Left lung (tissue), 10 donors: ENCODE data around the gene LDB3. TPM values are rescaled to one million over a fixed set of nuclear protein-coding genes. Genes with fewer than 3 reads are reported as not detected.

ENCODE experiments used
- ATAC-seq: fragments of 200-7000 bp; cut with Tn5 transposase; one replicate; pipeline ENCODE4 v1.9.1; 2020; ENCODE audit warnings: moderate library complexity
- DNase-seq, 4 donors: peaks; one replicate each; pipeline ENCODE4 v3.0.0-alpha.2; 2013 to 2020
- H3K27ac ChIP-seq, 2 donors: fragments of 200-600 bp; sonication (generic) in 1 of 2; one replicate each; pipeline versions ENCODE4 v1.5.0 to v1.8.0; 2020 to 2021
- H3K27me3 ChIP-seq, 2 donors: fragments of 200-600 bp; sonication (generic) in 1 of 2; one replicate each; pipeline versions ENCODE4 v1.5.0 to v1.8.0; 2020 to 2021
- H3K36me3 ChIP-seq, 2 donors: fragments of 200-600 bp; sonication (generic) in 1 of 2; one replicate each; pipeline versions ENCODE4 v1.5.0 to v1.8.0; 2020 to 2021
- H3K4me1 ChIP-seq, 2 donors: fragments of 200-600 bp; one replicate each; pipeline ENCODE4 v1.8.0; 2021
- H3K4me3 ChIP-seq, 2 donors: fragments of 200-600 bp; sonication (generic) in 1 of 2; one replicate each; pipeline versions ENCODE4 v1.5.0 to v1.8.0; 2020 to 2021; ENCODE audit warnings: mild to moderate bottlenecking in 1 of 2
- H3K9me3 ChIP-seq, 2 donors: fragments of 200-600 bp; sonication (generic) in 1 of 2; one replicate each; pipeline versions ENCODE4 v1.5.0 to v1.8.0; 2020 to 2021
- intact Hi-C, 2 donors: fragments of 100-400 bp; cut with DNase I; formaldehyde crosslinking; loops; one replicate each; pipeline versions ENCODE4 v1.11.2 to v1.14.2; 2022
- polyA plus RNA-seq, 6 donors: library from polyadenylated mRNA; unstranded; fragments of 120-200 nt; gene quantifications; one replicate each; pipeline ENCODE4 v1.2.1, GENCODE V29; 2013; ENCODE audit not compliant: insufficient read length in 6 of 6
- total RNA-seq, 2 donors: library from RNA; stranded (reverse); fragmentation: NEBNext Ultra II Directional; extraction: Animal tissue kit (Norgen Biotek cat#: 25700); gene quantifications; one replicate each; pipeline ENCODE4 v1.2.1, GENCODE V29; 2021
- TF ChIP-seq, protein P1 (sequence below), 2 donors: fragments of 200-600 bp; sonication (generic) in 1 of 2; IDR thresholded peaks; one replicate each; pipeline versions ENCODE4 v1.5.0 to v1.8.0; 2021; ENCODE audit warnings: antibody characterized with exemption in 2 of 2
- donor health status: DM: no; HTN: yes; CAD: no.
- donor health status: DM: no; HTN: no; CAD: no.

LDB3 gene
- total and polyA plus RNA-seq, 8 donors, result 1.1 to 2.7 (median 1.3) TPM

DNA sequence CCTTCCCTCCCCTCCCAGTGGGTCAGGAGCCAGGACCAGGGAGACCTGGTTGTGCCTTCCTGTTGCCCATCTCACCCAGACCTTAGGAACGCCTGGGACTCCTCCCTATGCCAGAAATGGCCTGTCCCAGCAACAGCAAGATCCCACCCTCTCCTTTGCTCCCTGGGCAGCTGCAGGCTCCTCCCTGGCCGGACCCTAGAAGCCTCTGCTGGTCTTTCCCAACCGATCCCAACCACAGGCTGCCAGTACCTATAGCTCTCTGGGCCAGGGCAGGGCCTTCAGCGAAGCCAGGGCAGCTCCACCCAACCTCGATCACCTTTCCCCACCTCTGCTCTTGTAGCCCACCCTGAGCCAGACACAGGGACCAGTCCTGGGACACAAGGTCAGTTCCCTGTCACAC lies 21.9 kb downstream of the LDB3 start:
- DNase-seq, result no peak
- Histone ChIP-seq H3K4me3 (no peak overlapping the region), H3K27me3 (peaks cover 0 to 15% of the 10 kb centered on the region in 2 donors), H3K4me1 (peaks cover 0 to 4% of the 10 kb centered on the region in 2 donors), H3K9me3 (no peaks in the 10 kb centered on the region), H3K27ac (no peak overlapping the region), H3K36me3 (no peaks in the 10 kb centered on the region)
- TF ChIP-seq, protein P1, sequence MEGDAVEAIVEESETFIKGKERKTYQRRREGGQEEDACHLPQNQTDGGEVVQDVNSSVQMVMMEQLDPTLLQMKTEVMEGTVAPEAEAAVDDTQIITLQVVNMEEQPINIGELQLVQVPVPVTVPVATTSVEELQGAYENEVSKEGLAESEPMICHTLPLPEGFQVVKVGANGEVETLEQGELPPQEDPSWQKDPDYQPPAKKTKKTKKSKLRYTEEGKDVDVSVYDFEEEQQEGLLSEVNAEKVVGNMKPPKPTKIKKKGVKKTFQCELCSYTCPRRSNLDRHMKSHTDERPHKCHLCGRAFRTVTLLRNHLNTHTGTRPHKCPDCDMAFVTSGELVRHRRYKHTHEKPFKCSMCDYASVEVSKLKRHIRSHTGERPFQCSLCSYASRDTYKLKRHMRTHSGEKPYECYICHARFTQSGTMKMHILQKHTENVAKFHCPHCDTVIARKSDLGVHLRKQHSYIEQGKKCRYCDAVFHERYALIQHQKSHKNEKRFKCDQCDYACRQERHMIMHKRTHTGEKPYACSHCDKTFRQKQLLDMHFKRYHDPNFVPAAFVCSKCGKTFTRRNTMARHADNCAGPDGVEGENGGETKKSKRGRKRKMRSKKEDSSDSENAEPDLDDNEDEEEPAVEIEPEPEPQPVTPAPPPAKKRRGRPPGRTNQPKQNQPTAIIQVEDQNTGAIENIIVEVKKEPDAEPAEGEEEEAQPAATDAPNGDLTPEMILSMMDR (IDR thresholded peaks at IDR 0.05), result no peak
- ATAC-seq, result no peak
- intact Hi-C loops, result no loop called here

DNA sequence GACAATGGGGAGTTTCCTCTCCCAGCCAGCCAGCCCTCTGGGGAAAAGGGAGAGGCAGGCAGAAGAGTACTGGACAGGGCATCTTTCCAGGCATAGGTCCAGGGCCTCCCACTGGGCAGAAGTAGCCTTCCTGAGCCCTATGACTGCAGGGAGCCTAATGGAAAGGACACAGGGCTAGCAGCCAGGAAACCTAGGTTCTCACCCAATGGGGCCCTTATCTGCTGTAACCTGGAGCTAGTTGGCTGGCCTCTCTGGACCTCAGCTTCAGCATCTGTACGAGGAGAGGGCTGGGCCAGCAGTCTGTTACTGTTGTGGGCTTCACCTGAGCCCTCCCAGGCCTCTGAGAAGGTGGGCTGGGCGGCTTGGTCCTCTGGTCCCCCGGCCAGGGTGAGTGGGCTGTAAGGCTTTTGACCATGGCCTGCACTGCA lies 22.4 kb downstream of the LDB3 start:
- Histone ChIP-seq H3K27me3 (peaks cover 0 to 12% of the 10 kb centered on the region in 2 donors), H3K9me3 (no peaks in the 10 kb centered on the region), H3K36me3 (no peaks in the 10 kb centered on the region), H3K4me1 (peaks cover 0 to 4% of the 10 kb centered on the region in 2 donors), H3K27ac (no peak overlapping the region), H3K4me3 (no peak overlapping the region)
- intact Hi-C loops, result no loop called here
- no peak for DNase-seq
- TF ChIP-seq, protein P1 (IDR thresholded peaks at IDR 0.05), result no peak
- no peak for ATAC-seq

DNA sequence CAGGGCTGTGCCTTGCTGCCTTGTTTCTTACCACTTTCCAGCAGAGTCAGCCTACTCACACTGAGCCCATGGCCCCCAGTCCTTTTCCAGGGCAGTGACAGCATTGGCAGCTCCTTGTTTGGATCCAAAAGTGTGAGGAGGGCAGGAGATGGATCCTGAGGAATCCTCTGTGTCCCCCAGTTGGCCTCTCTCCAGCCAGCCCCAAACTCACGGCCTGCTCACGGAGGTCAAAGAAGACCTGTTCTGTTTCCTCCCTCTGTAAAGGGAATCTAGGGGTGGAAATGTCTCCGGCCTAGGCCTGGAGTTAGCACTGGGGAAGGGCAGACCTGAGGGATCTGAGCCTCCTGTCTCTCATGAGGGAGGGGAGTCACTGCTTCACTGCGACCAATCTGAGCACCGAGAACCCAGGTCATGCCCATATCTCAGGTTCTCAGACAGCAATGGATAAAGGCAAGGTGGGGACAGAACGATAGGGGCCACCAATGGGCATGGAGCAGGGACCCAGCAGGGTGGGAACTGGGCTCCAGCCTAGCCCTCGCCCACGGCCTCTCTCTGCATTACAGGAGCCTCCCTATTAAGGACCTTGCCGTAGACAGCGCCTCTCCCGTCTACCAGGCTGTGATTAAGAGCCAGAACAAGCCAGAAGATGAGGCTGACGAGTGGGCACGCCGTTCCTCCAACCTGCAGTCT lies 23.2 kb downstream of the LDB3 start:
- TF ChIP-seq, protein P1 (IDR thresholded peaks at IDR 0.05), result no peak
- H3K27me3 ChIP-seq, result peaks cover 0 to 6% of the 10 kb centered on the region in 2 donors
- H3K36me3 ChIP-seq, result no peaks in the 10 kb centered on the region
- ATAC-seq (no peak), DNase-seq (peak in 1 of 4 donors; percentile 53)
- intact Hi-C loops, result no loop called here
- no peak overlapping the region for H3K27ac ChIP-seq
- H3K4me3 ChIP-seq, result no peak overlapping the region
- H3K9me3 ChIP-seq, result no peaks in the 10 kb centered on the region
- peaks cover 0 to 4% of the 10 kb centered on the region in 2 donors for H3K4me1 ChIP-seq

DNA sequence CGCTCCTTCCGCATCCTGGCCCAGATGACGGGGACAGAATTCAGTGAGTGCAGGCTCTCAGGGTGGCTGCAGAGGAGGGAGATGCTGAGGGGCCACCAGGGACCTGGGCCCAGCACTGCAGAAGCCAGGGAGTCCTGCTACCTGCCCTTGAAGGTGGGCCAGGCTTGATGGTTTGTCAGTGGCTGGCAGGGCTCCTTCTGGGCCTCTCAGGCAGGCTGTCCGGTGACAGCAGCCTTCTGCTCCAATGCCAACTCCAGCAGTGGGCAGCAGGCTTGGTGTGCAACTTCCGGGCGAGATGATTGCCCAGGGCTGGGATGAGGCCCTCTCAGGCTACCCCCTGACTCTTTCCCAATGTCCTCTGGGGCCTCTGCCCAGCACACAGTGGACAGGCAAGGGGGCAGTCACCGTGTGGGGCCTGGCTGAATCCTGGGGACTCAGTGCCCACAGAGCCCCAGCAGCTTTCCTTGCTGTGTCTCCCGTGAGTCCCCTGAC lies 23.8 kb downstream of the LDB3 start:
- TF ChIP-seq, protein P1 (IDR thresholded peaks at IDR 0.05), result no peak
- no peaks in the 10 kb centered on the region for H3K36me3 ChIP-seq
- intact Hi-C loops, result no loop called here
- peaks cover 0 to under 1% of the 10 kb centered on the region in 2 donors for H3K27me3 ChIP-seq
- H3K4me1 ChIP-seq, result peaks cover 0 to 4% of the 10 kb centered on the region in 2 donors
- ATAC-seq (no peak), DNase-seq (peak in 1 of 4 donors; percentile 49)
- no peak overlapping the region for H3K4me3 ChIP-seq
- no peaks in the 10 kb centered on the region for H3K9me3 ChIP-seq
- H3K27ac ChIP-seq, result no peak overlapping the region

DNA sequence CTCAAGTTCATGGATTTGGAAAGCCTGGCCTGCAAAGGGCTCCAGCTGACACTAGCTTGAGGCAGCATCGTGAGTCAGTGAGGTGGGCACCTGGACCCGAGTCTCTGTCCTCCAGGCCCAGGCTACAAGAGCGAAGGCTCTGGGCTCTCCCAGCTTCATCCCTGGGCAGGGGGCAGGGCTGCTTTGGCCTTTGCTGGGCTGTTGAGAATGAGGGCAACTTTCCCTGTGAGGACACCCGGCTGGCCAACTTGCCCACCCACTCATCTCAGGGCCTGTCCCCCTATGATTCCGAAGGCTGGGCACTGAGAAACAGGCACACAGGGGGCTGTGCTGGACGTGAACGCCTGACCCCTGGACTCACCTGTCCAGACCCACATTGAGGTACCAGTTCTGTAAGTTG lies 24.4 kb downstream of the LDB3 start:
- H3K36me3 ChIP-seq, result no peaks in the 10 kb centered on the region
- no peaks in the 10 kb centered on the region for H3K9me3 ChIP-seq
- DNase-seq (no peak), ATAC-seq (no peak)
- peaks cover 0 to 6% of the 10 kb centered on the region in 2 donors for H3K27me3 ChIP-seq
- H3K4me3 ChIP-seq, result no peak overlapping the region
- TF ChIP-seq, protein P1 (IDR thresholded peaks at IDR 0.05), result no peak
- peaks cover 0 to 4% of the 10 kb centered on the region in 2 donors for H3K4me1 ChIP-seq
- no peak overlapping the region for H3K27ac ChIP-seq
- intact Hi-C loops, result no loop called here
